Upper lobe of left lung (tissue), 6 donors: ENCODE data around the gene SEPTIN8. TPM values are rescaled to one million over a fixed set of nuclear protein-coding genes. Genes with fewer than 3 reads are reported as not detected.

Experiments
- ATAC-seq, 2 donors: fragments of 200-7000 bp; cut with Tn5 transposase; one replicate each; pipeline ENCODE4 v1.9.1; 2022; ENCODE audit warnings: mild to moderate bottlenecking in 2 of 2, moderate library complexity in 2 of 2; ENCODE audit not compliant: low FRiP score in 2 of 2
- DNase-seq, 2 donors: peaks; one replicate each; pipeline ENCODE4 v3.0.0-alpha.2; 2019 to 2020
- H3K27ac ChIP-seq, 4 donors: fragments of 200-600 bp; sonication (generic); one replicate each; pipeline ENCODE4 v1.5.1; 2016 to 2019
- H3K27me3 ChIP-seq, 4 donors: fragments of 200-600 bp; sonication (generic); one replicate each; pipeline ENCODE4 v1.5.1; 2017 to 2019
- H3K36me3 ChIP-seq, 4 donors: fragments of 200-600 bp; sonication (generic); one replicate each; pipeline ENCODE4 v1.5.1; 2016 to 2019
- H3K4me1 ChIP-seq, 4 donors: fragments of 200-600 bp; sonication (generic); one replicate each; pipeline ENCODE4 v1.5.1; 2018 to 2019
- H3K4me3 ChIP-seq, 4 donors: fragments of 200-600 bp; sonication (generic); one replicate each; pipeline ENCODE4 v1.5.1; 2017 to 2019; ENCODE audit warnings: mild to moderate bottlenecking in 2 of 4, moderate library complexity in 1 of 4
- H3K9me3 ChIP-seq, 4 donors: fragments of 200-600 bp; sonication (generic); one replicate each; pipeline ENCODE4 v1.5.1; 2018 to 2019
- CTCF ChIP-seq, 6 experiments: fragments of 450-650 bp in 4 of 6; fragments of 200-600 bp in 2 of 6; sonication (generic) in 2 of 6; IDR thresholded peaks; one replicate each; pipeline ENCODE4 v1.5.1; 2016 to 2019; ENCODE audit warnings: antibody characterized with exemption in 6 of 6
- EP300 ChIP-seq, 4 donors: sonication (generic); formaldehyde crosslinking; IDR thresholded peaks; one replicate each; pipeline ENCODE4 v1.5.1; 2017; ENCODE audit warnings: antibody characterized with exemption in 4 of 4, control low read depth in 2 of 4
- POLR2A ChIP-seq, 4 donors: fragments of 450-650 bp; IDR thresholded peaks; one replicate each; pipeline ENCODE4 v1.5.1; 2016 to 2017; ENCODE audit warnings: antibody characterized with exemption in 4 of 4, mild to moderate bottlenecking in 2 of 4
- POLR2AphosphoS5 ChIP-seq, 2 donors: sonication (generic); formaldehyde crosslinking; IDR thresholded peaks; one replicate each; pipeline ENCODE4 v1.5.1; 2017; ENCODE audit warnings: antibody characterized with exemption in 2 of 2
- WGBS, 2 donors: methylation state at CpG; one replicate each; pipeline ENCODE4 v1.1.5; 2017 to 2018; 5-methylcytosine and 5-hydroxymethylcytosine counted together
- total RNA-seq, 6 donors: library from RNA; depleted of rRNA in 4 of 6; stranded (reverse); fragments of >200 nt in 4 of 6; gene quantifications; one replicate each; pipeline versions ENCODE4 v1.1.0 to v1.2.1, GENCODE V29; 2016 to 2021
- donor health status: DM: no; HTN: no; CAD: no; lungs with moderate emphysema.
- donor health status: DM: no; HTN: yes; CAD: no; lungs with severe emphysema.

Gene SEPTIN8
- total RNA-seq, 6 donors from 2014 or later = 26.3 to 41.5 (median 31.5) TPM

GRCh38 chr5:132736853-132737833 lies 39.9 kb downstream of the SEPTIN8 start, which contains the start of gene KIF3A:
Gene KIF3A (minus strand): TSS chr5:132737546. CDS start chr5:132737419, 127 bp downstream.
- Histone ChIP-seq H3K27ac (peak within 1 kb of the TSS; percentile 54 to 79 (median 58)), H3K36me3 (peaks cover 0 to 6% (median 0%) of the 10 kb centered on the region in 4 donors), H3K4me3 (peak within 1 kb of the TSS; percentile 72 to 97 (median 88)), H3K4me1 (peaks cover 6 to 13% (median 10%) of the 10 kb centered on the region in 4 donors), H3K9me3 (no peaks in the 10 kb centered on the region), H3K27me3 (no peaks in the 10 kb centered on the region)
- peak; percentile 98 to 100 for ATAC-seq
- DNase-seq = peak; percentile 96 to 99
- WGBS, 2 donors = 2 to 3% methylated on average over 30 to 35 of the region's 81 CpGs
- TF ChIP-seq EP300 (IDR thresholded peaks at IDR 0.05) (no peak), POLR2A (IDR thresholded peaks at IDR 0.05) (peak in 1 of 4 donors; percentile 61), CTCF (IDR thresholded peaks at IDR 0.05) (peak; percentile 12 to 68 (median 55)), POLR2AphosphoS5 (IDR thresholded peaks at IDR 0.05) (peak in 1 of 2 donors; percentile 64)

- Histone ChIP-seq H3K4me3 (no peak overlapping the region), H3K27me3 (no peaks in the 10 kb centered on the region), H3K36me3 (peaks cover 0 to 6% (median 0%) of the 10 kb centered on the region in 4 donors), H3K9me3 (no peaks in the 10 kb centered on the region), H3K4me1 (peaks cover 6 to 13% (median 10%) of the 10 kb centered on the region in 4 donors), H3K27ac (no peak overlapping the region)
- no peak for TF ChIP-seq POLR2A (IDR thresholded peaks at IDR 0.05)
- no peak for TF ChIP-seq CTCF (IDR thresholded peaks at IDR 0.05)
- no peak for TF ChIP-seq POLR2AphosphoS5 (IDR thresholded peaks at IDR 0.05)
- no peak for TF ChIP-seq EP300 (IDR thresholded peaks at IDR 0.05)
- WGBS, 2 donors = 92 to 95% methylated on average over 2 of the region's 2 CpGs
- ATAC-seq (no peak), DNase-seq (no peak)
Measured at GRCh38 chr5:132734687-132735086, 42.4 kb downstream of the SEPTIN8 start.

GRCh38 chr5:132733499-132734148 lies 43.4 kb downstream of the SEPTIN8 start:
- no peak overlapping the region for H3K4me3 ChIP-seq
- DNase-seq (no peak), ATAC-seq (no peak)
- H3K27ac ChIP-seq = no peak overlapping the region
- TF ChIP-seq POLR2A (IDR thresholded peaks at IDR 0.05) = no peak
- no peak for TF ChIP-seq CTCF (IDR thresholded peaks at IDR 0.05)
- no peak for TF ChIP-seq EP300 (IDR thresholded peaks at IDR 0.05)
- TF ChIP-seq POLR2AphosphoS5 (IDR thresholded peaks at IDR 0.05) = no peak
- H3K9me3 ChIP-seq = no peaks in the 10 kb centered on the region
- 85 to 91% methylated on average over 2 of the region's 2 CpGs for WGBS, 2 donors
- H3K4me1 ChIP-seq = peaks cover 6 to 13% (median 10%) of the 10 kb centered on the region in 4 donors
- H3K36me3 ChIP-seq = peaks cover 0 to 6% (median 0%) of the 10 kb centered on the region in 4 donors
- H3K27me3 ChIP-seq = no peaks in the 10 kb centered on the region

- H3K9me3 ChIP-seq = no peaks in the 10 kb centered on the region
- no peak overlapping the region for H3K27ac ChIP-seq
- DNase-seq (peak in 1 of 2 donors; percentile 17), ATAC-seq (no peak)
- peaks cover 0 to 14% (median 0%) of the 10 kb centered on the region in 4 donors for H3K36me3 ChIP-seq
- H3K4me1 ChIP-seq = no peaks in the 10 kb centered on the region
- no peak overlapping the region for H3K4me3 ChIP-seq
- H3K27me3 ChIP-seq = no peaks in the 10 kb centered on the region
- 89 to 95% methylated on average over 10 of the region's 10 CpGs for WGBS, 2 donors
- TF ChIP-seq POLR2AphosphoS5 (IDR thresholded peaks at IDR 0.05) (no peak), CTCF (IDR thresholded peaks at IDR 0.05) (no peak), EP300 (IDR thresholded peaks at IDR 0.05) (no peak), POLR2A (IDR thresholded peaks at IDR 0.05) (no peak)
Measured at GRCh38 chr5:132729896-132730295, 47.1 kb downstream of the SEPTIN8 start.
